Embryonic facial prominence (tissue), 1 donor: ENCODE results near the gene FAU.

Source experiments
- DNase-seq: peaks from one replicate; pipeline ENCODE4 v3.0.0-alpha.2; 2016; ENCODE audit errors: extremely low spot score

The FAU gene

DNA sequence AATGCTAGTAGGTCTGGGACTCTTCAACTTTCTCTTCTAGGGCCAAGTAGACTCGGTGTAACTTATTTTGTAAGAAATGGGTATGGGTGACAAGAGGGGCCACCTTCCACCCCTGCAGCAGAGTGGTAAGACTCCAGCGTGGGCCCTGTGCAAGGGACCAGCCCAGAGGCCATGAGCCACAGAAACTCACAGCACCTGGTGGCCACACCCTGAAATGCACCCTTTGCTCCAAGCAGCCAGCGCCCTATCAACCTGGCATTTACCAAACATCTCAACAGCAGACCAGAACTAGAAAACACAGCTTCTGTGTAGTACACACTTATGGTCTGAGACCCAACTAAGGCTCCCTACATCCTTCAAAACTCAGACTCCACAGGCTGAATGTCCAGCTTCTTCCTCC lies 43.8 kb downstream of the FAU start:
- no peak for DNase-seq

DNA sequence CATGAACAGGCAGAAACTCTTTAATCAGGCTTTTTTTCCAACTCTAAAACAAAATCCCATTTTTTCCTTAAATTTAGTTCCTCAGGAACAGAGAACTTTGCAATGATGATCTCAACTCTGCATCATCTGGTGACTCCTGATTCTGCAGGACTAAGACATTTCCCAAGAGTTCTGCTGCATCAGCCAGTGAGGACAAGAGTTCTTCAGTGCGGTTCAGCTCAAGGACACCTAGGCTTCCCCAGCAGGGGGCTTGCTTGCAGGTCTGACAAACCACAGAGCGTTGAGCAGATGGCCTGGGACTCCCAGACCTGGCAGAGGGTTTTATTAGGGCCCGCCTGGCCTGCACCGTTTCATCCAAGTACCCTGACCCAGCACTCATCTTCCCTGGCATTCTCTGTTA lies 44.5 kb downstream of the FAU start:
- no peak for DNase-seq

DNA sequence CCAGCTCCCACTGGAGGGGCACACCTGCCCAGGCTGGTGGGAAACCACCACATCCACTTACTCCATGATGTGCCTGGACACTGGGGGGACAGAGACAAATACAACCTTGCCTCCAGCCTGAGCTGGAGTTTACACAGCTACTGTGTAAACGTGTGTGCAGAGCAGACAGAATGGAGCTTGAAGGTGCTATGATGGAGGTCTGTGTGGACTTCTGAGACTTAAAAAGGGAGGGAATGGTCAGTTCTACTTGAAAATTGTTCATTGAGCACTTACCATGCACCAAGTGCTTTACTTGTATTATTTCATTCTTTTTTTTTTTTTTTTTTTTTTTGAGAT lies 49.3 kb downstream of the FAU start:
- no peak for DNase-seq

DNA sequence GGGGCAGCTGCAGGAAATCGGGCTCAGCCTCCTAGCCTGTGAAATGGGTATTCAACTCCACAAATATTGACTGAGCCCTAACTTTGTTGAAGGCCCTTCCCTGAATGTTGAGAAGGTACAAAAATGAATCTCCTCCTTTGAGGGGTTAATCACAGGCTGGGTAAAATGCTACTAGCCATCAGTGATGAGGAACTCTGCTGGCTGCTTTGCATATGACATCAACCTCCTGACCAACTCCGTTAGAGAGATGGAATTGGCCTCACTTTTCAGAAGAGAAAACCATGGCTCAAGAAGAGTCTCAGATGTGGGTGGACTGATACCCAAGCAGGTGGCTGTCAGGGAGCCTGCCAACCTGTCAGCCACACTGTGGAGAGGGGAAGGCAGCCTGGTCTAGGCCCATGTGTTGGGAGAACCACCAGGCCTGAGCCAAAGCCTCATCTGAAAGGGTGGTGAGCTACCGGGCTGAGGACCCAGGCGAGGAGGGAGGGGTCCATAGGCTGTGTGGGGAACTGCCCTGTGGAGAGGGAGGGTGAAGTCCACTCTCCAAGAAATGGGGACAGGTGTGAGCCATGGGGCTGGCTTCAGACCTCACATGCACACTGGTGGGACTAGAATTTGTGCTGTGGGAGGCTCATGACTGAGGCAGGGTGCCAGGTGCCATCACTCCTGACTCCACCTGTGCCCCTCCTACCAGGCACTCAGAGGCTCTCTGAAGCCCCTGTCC lies 49.9 kb downstream of the FAU start:
- DNase-seq = no peak
